Measurements from ENCODE around the gene TPT1. TPM values are rescaled to one million over a fixed set of nuclear protein-coding genes. Genes with fewer than 3 reads are reported as not detected.
"Not testable (repeated sequence)": the region's sequence is repeated elsewhere in the genome, so short reads cannot be mapped to it uniquely, and the experiment has no call there.

Gene TPT1
- total RNA-seq (2014; rRNA removed; shearing (Covaris generic)), result 1,597 and 1,598 TPM in 2 replicates

- DNase-seq (ENCODE audit: low spot score), result peak; percentile 100
Measured at GRCh38 chr13:45341034-45341798, at the start of gene TPT1. TSS of gene TPT1 (minus strand) at chr13:45341183. CDS start at chr13:45341069, 114 bp downstream.

GRCh38 chr13:45390348-45390747 is 49.4 kb upstream of the TPT1 start:
- not testable (repeated sequence) for DNase-seq (ENCODE audit: low spot score)

- DNase-seq (ENCODE audit: low spot score), result no peak
Measured at GRCh38 chr13:45388664-45389063, 47.7 kb upstream of the TPT1 start.

- DNase-seq (ENCODE audit: low spot score), result not testable (repeated sequence)
Measured at GRCh38 chr13:45386892-45387575, 46.1 kb upstream of the TPT1 start.

GRCh38 chr13:45385907-45386553 is 45.0 kb upstream of the TPT1 start:
- DNase-seq (ENCODE audit: low spot score), result no peak

GRCh38 chr13:45385320-45385719 is 44.3 kb upstream of the TPT1 start:
- no peak for DNase-seq (ENCODE audit: low spot score)

DNA sequence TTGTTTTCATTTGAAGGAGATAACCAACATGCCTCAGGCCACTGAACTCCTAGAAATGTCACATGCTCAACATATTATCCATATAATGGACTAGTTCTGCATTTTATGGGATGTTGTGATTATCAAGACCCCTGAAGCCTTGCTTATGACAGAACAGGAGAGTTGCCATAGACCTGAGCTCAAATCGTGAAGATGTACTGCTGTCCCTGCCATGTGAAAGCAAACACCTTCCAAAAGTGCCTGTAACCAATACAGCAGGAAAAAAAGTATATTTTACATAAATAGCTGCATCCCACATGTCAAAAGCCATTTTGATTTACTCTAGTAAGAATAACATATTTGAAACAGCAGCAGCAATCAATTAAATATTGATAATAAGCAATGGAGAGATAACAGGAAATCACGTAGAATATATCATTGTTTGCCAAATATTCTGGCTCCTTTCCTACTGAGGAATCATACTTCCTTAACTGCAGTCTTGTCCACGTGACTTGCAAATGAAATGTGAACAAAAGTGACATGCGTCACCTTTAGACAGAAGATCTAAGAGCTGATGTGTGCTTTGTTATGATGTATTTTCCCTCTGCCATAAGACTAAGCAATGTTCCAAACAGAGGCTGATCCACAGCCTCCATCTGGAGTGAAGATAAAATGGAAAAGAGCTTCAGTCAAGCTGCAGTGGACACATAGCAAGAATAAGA is 43.6 kb upstream of the TPT1 start:
- DNase-seq (ENCODE audit: low spot score), result no peak

DNA sequence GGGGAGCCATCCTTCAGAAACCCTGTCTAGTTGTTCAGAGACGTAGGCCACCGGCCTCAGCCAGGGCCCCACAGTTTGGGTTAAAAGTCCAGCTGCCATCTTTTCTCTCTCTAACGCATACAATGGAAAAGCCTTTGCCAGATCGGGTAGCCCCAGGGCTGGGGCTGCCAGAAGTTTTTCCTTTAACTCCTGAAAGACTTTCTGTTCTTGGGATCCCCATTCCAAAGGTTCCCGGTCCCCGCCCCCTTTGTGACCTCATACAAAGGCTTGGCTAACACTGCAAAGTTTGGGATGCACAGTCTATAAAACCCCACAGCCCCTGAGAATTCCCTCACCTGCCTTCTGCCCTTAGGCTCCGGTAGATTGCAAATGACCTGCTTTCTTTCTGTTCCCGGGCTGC is 41.8 kb upstream of the TPT1 start:
- not testable (repeated sequence) for DNase-seq (ENCODE audit: low spot score)

- DNase-seq (ENCODE audit: low spot score), result no peak
Measured at GRCh38 chr13:45381196-45381595, 40.2 kb upstream of the TPT1 start.

DNA sequence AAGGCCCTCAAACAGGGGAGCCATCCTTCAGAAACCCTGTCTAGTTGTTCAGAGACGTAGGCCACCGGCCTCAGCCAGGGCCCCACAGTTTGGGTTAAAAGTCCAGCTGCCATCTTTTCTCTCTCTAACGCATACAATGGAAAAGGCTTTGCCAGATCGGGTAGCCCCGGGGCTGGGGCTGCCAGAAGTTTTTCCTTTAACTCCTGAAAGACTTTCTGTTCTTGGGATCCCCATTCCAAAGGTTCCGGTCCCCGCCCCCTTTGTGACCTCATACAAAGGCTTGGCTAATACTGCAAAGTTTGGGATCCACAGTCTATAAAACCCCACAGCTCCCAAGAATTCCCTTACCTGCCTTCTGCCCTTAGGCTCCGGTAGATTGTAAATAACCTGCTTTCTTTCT is 39.7 kb upstream of the TPT1 start:
- DNase-seq (ENCODE audit: low spot score), result not testable (repeated sequence)

DNA sequence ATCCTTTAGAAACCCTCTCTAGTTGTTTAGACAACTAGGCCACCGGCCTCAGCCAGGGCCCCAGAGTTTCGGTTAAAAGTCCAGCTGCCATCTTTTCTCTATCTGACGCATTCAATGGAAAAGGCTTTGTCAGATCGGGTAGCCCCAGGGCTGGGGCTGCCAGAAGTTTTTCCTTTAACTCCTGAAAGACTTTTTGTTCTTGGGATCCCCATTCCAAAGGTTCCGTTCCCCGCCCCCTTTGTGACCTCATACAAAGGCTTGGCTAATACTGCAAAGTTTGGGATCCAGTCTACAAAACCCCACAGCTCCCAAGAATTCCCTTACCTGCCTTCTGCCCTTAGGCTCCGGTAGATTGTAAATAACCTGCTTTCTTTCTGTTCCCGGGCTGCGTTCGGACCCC is 38.5 kb upstream of the TPT1 start:
- not testable (repeated sequence) for DNase-seq (ENCODE audit: low spot score)

DNA sequence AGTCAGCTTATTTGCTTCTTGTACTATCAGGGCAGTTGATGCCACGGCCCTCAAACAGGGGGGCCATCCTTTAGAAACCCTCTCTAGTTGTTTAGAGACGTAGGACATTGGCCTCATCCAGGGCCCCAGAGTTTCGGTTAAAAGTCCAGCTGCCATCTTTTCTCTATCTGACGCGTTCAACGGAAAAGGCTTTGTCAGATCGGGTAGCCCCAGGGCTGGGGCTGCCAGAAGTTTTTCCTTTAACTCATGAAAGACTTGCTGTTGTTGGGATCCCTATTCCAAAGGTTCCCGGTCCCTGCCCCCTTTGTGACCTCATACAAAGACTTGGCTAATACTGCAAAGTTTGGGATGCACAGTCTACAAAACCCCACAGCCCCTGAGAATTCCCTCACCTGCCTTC is 37.8 kb upstream of the TPT1 start:
- not testable (repeated sequence) for DNase-seq (ENCODE audit: low spot score)

- DNase-seq (ENCODE audit: low spot score), result not testable (repeated sequence)
Measured at GRCh38 chr13:45377314-45377713, 36.3 kb upstream of the TPT1 start.

DNA sequence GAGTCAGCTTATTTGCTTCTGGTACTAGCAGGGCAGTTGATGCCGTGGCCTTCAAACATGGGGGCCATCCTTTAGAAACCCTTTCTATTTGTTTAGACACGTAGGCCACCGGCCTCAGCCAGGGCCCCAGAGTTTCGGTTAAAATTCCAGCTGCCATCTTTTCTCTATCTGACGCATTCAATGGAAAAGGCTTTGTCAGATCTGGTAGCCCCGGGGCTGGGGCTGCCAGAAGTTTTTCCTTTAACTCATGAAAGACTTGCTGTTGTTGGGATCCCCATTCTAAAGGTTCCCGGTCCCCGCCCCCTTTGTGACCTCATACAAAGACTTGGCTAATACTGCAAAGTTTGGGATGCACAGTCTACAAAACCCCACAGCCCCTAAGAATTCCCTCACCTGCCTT is 35.7 kb upstream of the TPT1 start:
- DNase-seq (ENCODE audit: low spot score), result not testable (repeated sequence)

- DNase-seq (ENCODE audit: low spot score), result no peak
Measured at GRCh38 chr13:45374917-45375316, 33.9 kb upstream of the TPT1 start.

- no peak for DNase-seq (ENCODE audit: low spot score)
Measured at GRCh38 chr13:45373162-45373547, 32.2 kb upstream of the TPT1 start.

DNA sequence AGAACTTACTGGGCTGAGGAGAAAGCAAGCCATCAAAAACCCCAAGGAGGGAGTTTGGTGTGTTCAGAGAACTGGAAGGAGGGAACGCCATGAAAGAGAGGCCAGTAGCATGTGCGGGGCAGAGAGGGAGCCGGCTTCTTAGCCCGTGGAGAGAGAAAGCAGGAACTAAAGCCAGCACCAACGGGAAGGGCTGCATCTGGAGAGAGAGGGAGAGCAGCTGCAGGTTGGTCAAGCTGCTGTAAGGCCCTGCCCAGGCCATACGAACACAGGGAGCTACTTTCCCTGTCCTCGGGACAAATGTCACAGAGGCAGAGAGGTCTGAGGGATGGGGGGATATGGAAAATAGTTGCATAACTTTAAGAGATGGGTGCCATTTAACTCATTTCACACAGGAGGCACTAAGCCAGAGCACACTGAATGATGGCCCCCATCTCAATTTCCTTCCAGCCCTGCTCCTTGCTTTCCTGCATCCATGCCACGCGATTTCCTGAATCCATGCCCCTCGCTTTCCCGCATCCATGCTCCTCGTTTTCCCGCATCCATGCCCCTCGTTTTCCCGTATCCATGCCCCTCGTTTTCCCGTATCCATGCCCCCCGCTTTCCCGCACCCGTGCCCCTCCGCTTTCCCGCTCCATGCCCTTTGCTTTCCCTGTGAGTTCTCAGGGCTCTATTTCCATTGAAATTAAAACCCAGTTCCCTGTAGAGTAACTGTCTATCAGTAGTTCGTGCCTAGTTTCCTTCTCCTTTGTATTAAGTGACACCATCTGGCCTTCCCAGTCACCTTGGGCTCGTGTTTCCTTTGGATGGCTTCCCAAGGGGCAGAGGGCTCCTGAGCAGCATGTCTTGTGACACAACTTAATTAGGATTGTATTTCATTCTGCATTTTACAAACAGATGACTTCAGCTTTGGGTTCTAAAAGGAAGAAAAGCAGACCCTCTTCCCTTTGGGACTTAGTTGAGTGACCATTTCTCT is 31.5 kb upstream of the TPT1 start:
- no peak for DNase-seq (ENCODE audit: low spot score)

DNA sequence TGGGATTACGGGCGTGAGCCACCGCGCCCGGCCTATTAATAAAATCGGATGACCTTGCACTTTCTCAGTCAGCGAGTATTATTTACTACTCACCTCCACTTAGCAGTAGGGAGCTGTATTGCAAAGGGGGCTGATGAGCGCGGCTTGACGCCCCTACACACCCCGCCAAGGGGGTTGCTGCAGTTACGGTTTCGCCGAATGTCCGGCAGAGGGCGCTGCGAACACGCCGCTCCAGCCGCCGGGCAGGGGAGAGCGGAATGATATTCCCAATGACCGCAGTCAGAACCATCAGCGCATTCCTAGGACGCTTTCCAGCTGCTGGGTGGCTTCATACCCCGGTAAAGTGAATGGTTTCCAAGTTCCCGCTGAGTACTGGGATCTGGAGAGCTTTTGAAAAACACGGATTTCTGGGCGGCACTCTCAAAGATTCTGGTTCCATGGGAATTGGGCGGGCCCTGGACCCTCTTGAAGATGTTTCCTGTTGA is 30.0 kb upstream of the TPT1 start:
- peak; percentile 82 for DNase-seq (ENCODE audit: low spot score)

DNA sequence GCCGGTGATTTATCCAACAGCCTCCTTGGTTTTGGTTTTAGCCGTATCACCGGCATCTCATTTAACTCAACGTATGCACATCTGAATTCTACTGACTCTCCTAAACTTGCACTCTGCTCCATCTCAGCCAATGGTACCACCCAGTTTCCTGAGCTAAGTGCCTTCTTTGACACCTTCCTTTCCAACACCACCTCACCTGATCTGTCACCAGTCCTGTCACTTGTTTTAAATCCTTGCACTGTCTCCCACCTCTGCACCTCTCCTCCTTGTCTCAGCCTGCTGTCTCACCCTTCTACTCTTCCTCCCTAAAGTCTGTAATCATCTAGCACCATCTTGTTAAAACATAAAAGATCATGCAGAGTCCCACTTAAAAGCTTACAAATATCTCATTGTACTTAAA is 28.1 kb upstream of the TPT1 start:
- no peak for DNase-seq (ENCODE audit: low spot score)

DNA sequence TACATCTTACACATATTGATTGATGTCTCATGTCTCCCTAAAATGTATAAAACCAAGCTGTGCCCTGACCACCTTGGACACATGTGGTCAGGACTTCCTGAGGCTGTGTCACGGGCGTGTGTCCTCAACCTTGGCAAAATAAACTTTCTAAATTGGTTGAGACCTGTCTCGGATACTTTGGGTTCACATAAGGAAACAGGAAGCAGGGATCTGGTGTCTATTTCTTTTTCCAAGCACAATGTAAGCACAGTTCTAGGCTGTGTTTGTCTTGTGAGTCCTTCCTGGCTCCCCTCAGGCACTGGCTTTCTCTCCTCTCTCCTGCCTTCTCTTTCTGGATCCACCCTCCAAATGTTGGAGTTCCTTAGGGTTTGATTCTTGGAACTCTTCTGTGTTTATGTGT is 27.6 kb upstream of the TPT1 start:
- no peak for DNase-seq (ENCODE audit: low spot score)

DNA sequence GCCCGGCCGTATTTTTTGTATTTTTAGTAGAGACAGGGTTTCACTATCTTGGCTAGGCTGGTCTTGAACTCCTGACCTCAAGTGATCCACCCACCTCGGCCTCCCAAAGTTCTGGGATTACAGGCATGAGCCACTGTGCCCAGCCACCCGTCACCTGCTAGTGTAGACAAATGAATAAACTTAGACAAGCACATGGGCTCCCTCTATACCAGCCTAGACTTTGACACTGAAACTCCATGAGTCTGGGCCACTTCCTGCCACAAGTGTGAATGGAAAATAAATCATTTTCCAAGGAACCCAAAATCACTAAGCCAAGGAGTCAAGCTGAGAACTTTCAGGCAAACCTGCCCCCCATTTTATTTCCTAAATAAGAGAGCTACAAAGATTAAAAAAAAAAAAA is 27.0 kb upstream of the TPT1 start:
- DNase-seq (ENCODE audit: low spot score), result no peak

All from HT-29 (cell line).